Hindlimb muscle (tissue), 1 donor: ENCODE data around the gene IQUB. TPM values are rescaled to one million over a fixed set of nuclear protein-coding genes. Genes with fewer than 3 reads are reported as not detected.
"Not testable (repeated sequence)": the region's sequence is repeated elsewhere in the genome, so short reads cannot be mapped to it uniquely, and the experiment has no call there.

Experiments
- DNase-seq: peaks from one replicate; pipeline ENCODE4 v3.0.0-alpha.2; 2013
- polyA plus RNA-seq: library from polyadenylated mRNA; unstranded; fragments of 120-200 nt; gene quantifications from one replicate; pipeline ENCODE4 v1.2.1, GENCODE V29; 2013; ENCODE audit not compliant: insufficient read length

The IQUB gene
- polyA plus RNA-seq, 1 donor: 0.37 TPM

DNA sequence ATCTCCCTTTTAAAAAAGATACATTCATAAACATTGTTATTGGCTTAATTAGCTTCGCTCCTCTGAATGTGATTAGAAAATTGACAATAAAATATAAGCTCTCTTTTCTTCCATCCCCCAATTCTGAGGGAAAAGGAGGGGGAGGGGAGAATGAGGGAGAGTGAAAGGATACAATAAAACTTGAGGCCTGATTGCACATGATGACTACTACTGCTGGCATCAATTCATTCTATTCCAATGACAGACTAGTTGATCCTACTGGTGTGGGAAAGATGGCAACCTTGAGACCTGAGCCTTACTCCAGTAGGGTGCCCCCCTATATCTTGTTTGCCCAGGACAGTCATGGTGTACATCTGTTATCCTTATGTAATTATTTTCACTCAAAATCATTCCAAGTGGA lies 4.5 kb upstream of the IQUB start:
- no peak for DNase-seq

DNA sequence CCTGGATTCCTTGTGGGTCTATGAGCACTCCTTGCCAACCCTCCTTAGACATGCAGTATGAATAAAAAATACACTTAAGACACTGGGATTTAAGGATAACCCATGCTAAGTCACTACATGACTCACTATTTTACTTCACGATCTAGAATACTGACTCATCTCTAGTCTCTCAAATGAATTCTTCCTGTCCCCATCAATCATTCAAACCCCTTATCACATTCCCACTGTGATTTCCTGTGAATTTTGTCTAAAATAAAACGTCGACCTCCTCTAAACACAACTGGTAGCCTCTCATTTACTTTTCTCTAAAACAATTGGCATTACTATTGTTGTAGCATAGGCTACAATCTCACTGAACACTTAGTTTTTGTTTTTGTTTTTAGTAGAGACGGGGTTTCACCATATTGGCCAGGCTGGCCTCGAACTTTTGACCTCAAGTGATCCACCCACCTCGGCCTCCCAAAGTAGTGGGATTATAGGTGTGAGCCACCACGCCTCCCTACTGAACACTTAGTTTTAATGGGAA lies 3.9 kb upstream of the IQUB start:
- DNase-seq: no peak

DNA sequence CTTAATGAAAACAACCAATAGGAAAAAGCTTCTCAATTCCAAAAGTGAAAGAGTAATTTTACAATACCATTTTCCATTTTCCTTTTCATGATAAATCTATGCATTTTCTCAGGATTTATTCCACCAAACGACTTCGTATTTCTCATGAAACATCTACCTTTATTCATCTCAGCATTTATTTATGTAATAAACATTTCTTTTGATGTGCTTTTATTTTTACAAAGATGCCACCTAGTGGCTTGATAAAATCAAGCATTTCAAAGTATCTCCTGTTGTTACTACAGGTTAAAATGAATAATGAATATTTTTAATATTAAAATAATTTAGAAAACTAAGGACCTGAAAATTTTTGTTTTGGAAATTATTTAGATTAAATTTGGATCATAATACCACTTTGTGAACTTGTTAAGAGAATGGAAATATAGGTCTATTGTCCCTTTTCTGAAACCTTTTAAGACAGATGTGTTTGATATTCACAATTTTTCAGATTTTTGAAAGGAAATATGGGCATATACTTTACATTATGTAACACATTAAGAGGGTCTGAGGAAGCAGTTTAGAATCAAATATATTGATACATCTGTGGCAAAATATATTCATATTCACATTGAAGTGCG lies 2.7 kb upstream of the IQUB start:
- DNase-seq: no peak

DNA sequence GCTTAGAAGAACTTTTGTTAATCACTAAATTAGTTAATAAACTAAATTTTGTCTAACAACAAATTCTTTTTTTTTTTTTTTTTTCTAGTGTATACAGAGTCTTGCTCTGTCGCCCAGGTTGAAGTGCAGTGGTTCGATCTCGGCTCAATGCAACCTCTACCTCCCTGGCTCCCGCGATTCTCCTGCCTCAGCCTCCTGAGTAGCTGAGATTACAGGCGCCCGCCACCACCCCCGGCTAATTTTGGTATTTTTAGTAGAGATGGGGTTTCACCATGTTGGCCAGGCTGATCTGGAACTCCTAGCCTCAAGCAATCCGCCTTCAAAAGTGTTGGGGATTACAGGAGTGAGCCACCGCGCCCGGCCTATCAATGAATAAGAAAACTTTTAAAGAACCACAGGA lies 1.1 kb upstream of the IQUB start:
- no peak for DNase-seq

DNA sequence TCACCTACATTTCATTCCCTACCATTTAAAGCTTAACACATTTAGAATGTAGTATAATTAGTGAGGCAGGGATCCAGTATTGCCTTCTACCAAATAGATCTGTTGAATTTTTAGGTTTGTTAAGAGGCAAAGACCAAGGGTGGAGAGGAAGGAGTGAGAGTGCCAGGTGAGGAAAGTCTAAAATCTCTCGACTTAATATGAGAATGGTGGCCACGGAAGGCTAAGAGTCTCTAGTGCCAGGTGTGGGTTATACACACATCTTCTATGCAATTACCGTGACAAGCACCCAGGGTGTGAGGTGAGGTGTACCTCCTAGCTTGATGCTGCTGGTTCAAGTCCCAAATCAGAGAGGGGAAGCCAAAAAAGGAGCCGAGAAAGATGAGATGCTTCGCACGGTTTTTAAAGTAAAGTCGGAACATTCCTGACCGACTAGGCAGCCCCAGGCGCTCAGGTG lies 439 bp downstream of the IQUB start:
- DNase-seq: no peak

DNA sequence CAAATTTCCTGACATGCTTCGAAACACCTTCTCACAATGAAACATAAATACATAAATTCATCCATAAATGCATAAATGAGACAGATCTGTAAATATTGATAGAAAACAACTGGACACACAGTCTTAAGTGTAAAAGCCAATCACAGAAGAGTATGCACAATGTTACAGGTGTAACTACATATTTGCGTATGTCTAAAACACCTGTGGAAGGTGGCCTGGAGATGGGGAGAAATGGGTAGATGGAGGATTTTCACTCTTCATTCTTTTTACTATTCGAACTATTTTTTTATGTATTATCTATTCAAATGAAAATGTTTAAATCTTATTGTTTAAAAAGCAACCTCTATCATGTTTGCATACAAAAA lies 860 bp downstream of the IQUB start:
- DNase-seq: no peak

DNA sequence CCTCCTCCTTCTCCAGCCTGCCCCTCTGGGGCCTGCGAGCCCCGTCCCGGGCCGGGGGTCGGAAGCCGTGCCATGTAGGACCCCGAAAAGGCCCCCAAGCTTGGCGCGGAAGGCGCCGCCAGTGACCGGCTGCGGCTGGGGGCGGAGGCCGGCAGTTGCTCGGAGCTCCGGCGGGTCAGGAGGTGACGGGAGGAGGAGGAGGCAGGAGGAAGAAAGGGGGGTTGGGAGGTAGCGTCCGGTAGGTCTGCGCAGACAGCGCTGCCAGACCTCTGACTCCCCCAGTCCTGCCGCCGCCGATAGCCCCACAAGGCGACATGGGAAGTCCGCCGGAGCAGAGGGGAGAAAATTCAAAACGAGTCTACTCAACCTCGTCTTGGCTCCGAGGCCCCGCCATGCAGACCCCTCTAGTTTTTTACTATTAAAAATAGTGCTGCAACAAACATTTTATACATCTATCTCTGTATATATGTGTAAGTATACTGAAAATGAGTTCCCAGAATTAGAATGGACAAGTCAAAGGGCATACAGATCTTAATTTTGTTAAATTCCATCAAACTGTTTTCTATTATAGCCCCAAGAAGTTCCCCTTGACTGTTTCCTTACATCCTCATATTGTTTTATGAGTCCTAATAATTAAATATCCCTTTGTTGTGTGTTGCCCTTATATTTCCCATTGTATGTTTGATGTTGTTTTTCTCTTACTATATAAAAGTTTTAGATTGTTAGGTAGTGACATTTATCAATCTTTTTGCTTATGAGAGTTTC lies 1.4 kb downstream of the IQUB start:
- not testable (repeated sequence) for DNase-seq

DNA sequence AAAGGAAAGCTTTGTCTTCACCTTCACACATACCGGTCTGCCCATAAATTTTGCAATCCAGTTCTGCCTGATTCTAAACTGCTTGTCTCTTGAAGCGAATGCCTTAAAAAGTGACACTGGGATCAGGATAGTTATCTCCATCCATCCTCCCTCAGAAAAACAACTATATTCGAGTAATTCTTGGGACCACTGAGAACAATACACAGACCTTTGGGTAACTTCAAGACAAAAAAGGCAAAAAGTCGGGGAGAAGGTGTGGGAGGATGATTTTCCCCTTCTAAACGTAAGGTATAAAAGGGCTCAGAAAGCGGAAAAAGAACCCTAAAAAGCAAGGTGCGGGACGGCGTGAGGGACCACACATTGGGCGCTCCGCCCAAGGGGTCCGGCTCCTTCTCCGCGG lies 2.1 kb downstream of the IQUB start:
- DNase-seq: not testable (repeated sequence)

DNA sequence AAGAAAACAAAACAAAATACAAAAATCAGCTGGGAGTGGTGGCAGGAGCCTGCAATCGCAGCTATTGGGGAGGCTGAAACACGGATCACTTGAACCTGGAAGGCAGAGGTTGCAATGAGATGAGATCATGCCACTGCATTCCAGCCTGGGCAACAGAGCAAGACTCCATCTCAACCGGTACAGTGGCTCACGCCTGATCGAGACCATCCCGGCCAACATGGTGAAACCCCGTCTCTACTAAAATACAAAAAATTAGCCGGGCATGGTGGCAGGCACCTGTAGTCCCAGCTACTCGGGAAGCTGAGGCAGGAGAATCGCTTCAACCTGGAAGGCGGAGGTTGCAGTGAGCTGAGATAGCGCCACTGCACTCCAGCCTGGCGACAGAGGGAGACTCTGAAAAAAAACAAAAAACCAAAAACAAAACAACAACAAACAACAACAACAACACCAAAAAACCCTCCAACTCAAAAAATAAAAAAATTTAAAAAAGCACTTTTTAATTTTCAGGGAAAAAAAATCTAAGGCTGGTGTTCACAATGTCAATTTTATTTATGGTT lies 4.3 kb downstream of the IQUB start:
- not testable (repeated sequence) for DNase-seq

DNA sequence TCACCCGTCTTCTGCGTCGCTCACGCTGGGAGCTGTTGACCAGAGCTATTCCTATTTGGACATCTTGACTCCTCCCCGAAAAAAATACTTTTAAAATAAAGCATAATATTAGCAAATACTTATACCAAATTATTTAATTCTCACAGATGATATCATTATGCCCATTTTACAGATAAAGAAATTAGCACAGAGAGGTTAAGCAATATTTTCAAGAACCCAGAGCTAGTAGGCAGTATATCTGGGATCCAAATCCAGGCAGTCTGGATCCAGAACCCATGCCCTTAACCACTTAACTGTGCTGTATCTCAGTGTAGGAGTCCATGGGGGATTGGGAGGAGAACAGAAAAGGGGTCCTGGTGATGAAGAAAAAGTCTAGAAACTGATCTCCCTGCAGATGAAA lies 6.1 kb downstream of the IQUB start:
- no peak for DNase-seq

DNA sequence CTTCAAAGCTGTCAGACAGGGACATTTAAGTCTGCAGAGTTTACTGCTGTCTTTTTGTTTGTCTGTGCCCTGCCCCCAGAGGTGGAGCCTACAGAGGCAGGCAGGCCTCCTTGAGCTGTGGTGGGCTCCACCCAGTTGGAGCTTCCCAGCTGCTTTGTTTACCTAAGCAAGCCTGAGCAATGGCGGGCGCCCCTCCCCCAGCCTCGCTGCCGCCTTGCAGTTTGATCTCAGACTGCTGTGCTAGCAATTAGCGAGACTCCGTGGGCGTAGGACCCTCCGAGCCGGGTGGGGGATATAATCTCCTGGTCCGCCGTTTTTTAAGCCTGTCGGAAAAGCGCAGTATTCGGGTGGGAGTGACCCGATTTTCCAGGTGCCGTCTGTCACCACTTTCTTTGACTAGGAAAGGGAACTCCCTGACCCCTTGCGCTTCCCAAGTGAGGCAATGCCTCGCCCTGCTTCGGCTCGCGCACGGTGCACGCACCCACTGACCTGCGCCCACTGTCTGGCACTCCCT lies 6.6 kb downstream of the IQUB start:
- DNase-seq: not testable (repeated sequence)

DNA sequence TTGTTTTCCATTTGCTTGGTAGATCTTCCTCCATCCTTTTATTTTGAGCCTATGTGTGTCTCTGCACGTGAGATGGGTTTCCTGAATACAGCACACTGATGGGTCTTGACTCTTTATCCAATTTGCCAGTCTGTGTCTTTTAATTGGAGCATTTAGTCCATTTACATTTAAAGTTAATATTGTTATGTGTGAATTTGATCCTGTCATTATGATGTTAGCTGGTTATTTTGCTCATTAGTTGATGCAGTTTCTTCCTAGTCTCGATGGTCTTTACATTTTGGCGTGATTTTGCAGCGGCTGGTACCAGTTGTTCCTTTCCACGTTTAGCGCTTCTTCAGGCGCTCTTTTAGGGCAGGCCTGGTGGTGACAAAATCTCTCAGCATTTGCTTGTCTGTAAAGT lies 7.9 kb downstream of the IQUB start:
- DNase-seq: not testable (repeated sequence)

DNA sequence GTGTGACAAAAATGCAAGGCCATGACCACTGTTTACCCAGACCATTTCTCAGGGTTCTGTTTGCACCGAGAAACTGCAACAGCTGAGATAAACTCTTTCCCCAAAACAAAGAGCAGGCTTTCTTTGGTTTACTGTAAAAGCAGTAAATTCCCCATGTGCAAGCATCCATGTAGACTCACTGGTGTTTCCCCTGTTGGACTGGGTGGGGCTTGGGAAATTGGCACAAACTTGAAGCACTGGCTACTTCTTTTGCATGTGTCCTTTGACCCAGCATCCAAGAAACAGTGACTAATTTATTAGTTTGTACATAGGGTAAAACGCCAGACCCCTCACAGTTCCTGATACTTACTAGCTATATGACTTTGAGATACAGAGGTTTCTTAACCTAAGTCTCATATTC lies 12.3 kb downstream of the IQUB start:
- no peak for DNase-seq

DNA sequence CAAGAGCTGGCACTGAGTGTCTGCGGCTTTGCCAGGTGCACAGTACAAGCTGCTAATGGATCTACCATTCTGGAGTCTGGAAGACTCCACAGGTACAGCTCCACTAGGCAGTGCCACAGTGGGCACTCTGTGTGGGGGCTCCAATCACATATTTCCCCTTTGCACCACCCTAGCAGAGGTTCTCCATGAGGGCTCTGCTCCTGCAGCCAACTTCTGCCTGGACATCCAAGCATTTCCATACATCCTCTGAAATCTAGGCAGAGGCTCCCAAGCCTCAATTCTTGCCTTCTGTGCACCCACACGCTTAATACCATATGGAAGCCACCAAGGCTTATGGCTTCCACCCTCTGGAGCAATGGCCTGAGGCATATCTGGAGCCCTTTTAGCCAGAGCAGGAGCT lies 29.2 kb downstream of the IQUB start:
- DNase-seq: no peak

DNA sequence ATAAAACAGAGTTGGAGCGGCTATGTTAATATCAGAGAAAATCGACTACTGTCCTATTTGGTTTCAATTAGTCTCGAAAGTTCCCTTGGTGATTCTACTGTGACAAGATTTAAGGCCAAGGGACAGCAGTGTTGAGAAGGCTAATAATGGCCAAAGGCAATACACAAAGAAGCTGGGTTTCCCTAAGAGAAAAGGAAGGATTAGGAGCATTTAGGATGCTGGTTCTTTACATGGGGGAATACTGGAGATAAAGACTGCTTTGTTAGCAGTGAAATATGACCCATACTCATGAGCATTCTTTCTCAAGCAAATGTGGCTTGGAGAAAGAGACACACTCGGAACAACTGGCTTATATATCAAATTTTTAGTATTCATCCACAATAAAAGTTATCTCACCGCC lies 32.2 kb downstream of the IQUB start:
- no peak for DNase-seq

DNA sequence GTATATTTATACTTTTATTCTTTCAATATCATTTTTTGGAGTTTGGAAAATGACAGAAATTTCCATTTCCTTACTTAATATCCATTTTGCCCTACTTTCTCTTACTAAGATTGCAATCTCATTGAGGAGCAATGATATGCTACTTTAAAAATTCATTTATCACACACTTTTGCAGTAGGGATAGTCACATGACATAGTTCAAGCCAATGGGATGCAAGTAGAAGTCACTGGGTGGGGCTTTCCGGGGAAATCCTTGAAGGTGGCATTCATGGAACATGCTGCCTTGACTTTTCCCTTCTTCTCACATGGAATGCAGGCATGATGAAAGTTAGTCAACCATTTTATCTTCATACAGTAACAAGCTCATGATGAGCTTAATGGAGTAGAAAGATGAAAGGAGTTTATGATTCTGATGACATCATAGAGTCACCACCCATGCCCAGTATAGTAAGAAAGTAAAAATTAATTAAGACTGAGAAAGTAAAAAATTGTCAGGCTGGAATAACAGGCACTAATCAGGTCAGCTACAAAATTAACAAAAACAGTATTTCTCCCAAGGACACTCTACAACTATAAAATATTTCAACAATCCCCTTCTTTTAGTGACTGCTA lies 33.4 kb downstream of the IQUB start:
- DNase-seq: no peak

DNA sequence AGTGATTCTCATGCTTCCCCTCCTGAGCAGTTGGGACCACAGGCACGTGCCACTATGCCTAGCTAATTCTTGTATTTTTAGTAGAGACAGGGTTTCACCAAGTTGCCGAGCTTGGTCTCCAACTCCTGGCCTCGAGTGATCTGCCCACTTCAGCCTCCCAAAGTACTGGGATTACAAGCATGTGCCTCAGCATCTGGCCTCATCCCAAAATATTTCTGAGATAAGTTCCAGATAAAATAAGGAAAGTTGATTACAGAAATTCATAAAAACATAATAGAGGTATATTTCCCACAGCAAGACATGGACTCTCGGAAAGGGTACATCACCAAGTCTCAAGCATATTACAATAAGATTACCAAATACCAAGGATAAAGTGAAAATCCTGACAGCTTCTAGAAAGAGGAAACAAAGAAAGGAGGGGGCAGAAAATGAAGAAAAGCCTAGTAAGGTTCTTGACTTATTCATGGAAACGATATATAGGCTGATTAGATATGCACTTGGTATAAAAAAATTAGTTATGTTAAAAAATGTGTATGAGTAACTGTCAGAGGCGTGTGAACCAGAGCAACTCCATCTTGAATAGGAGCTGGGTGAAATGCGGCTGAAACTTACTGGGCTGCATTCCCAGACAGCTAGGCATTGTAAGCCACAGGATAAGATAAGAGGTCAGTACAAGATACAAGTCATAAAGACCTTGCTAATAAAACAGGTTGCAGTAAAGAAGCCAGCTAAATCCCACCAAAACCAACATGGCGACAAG lies 35.0 kb downstream of the IQUB start:
- no peak for DNase-seq

DNA sequence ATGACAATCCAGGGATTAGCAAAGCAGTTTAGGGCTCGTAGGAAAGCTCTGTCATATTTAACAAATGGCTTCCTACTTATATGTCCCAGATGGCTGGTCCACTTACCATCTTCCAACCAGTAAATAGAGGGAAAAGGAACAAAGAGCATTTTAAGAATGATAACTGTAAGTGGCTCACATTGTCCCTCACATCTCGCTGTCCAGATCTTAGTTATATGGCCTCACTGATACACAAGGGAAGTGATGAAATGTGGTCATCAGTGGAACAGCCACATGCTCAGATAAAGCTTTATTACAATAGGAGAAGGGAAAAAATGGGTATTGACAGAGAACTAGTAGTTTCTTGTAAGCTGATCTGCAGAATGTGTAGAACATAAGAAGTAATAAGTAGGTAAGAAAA lies 35.8 kb downstream of the IQUB start:
- DNase-seq: no peak

DNA sequence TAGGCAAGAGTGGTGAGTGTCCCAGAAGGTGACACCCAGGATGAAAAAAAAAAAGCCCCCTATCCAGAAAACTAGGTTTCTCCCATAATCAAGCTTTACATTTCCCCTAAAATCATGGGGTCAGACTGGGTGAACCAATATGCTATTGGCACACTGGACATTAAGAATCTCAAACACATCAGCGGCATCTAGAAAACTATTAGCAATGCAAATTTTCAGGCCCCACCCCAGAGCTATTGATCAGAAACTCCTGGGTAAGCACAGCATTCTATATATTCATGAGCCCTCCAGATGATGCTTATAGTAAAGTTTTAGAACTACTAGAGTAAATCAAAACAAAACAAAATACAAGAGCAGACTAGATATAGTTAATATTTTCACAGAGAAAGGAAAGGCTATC lies 36.4 kb downstream of the IQUB start:
- no peak for DNase-seq

DNA sequence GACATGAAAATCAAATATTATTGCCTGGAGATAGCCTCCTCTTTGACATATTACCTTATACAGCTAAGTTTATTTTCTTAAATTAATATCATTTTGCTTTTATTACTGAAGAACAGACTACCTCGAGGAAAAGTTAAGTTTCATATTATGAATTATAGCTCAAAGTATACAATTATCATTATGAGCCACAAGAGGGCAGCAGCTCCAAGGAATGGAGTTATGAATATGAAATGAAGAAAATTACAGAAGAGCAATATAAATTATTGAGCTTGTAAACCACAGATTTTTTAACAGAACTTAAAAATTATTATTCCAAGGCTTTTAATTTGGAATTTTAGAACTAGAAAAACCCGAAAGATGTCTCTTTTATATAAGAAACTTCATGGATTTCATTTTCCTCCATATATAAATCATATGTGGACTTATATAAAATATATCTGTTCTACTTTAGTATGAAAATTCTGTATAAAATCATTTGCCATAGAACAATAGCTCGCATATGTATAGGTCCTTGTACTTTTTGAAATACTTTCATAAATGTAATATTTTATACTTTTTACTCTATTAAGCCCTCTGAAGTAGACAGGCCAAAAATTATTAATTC lies 40.1 kb downstream of the IQUB start:
- DNase-seq: peak; percentile 34

DNA sequence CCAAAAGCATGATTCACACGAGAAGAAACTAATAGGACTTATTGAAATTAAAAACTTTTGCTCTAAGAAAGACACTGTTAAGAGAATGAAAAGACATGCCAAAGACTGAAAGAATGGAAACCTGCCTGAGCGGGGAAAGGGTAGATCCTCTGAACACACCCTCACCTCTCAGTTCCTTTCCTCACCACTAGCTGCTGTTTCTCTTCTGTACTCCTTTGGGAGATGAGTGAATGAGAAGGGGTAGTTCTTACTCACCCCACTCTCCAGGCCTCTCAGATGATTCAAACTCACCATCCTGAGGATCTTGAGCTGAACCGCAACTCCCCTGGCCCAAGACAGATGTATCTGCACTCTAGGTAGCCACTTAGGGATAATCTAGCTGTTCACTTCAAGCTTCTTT lies 41.9 kb downstream of the IQUB start:
- no peak for DNase-seq

DNA sequence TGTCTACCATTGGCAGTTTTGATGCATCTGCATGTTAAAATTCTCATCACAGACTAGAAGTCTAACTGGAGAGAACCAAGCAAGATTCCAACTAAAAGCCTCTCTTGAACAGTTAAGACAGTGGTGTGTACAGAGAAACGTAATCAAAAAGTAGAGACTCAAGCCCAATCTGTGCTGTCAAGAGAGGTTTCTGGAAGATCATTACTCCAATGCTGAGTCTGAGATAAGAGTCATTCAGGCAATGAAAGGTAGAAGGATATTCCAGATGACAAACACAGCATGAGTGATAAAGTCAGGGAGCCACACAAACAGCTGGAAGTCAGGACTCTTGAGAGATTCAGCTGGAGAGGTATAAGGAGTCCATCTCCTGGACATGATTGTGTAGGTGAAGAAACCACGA lies 48.7 kb downstream of the IQUB start:
- no peak for DNase-seq
